Endothelial cell of umbilical vein (primary cell): Measurements from ENCODE around the gene STMN3. TPM values are rescaled to one million over a fixed set of nuclear protein-coding genes. Genes with fewer than 3 reads are reported as not detected.

Experiments
- BruUV-seq: library from RNA; stranded (reverse); fragments of 400-500 nt; replicated peaks from 2 replicates; lab custom pipeline; 2021; lab: Mats Ljungman, UMichigan
- CTCF ChIA-PET: fragments of 300-600, 350-600 bp; sonication (Branson Sonifier 250); formaldehyde crosslinking; loops from one replicate; lab custom pipeline; 2021; ENCODE audit warnings: antibody characterized with exemption, inconsistent platforms; lab: Charles Lee
- POLR2A ChIA-PET: fragments of 300-600, 350-600 bp; sonication (Branson Sonifier 250); formaldehyde crosslinking; loops from one replicate; lab custom pipeline; 2021; ENCODE audit warnings: antibody characterized with exemption, inconsistent platforms; lab: Charles Lee
- DNase-seq: peaks from one replicate; pipeline ENCODE4 v3.0.0-alpha.2; 2011; ENCODE audit warnings: low read depth, low spot score
- FAIRE-seq: peaks from 2 replicates; lab custom pipeline; 2011; peaks lifted over from hg19 to GRCh38; lab: Jason Lieb, UNC
- H2AFZ ChIP-seq: 2 replicates; pipeline ENCODE4 v1.6.0; 2012; ENCODE audit warnings: low read depth, low read length, control low read depth, inconsistent platforms
- H3K27ac ChIP-seq: 2 replicates; pipeline ENCODE4 v1.5.1; 2011; ENCODE audit warnings: low read depth, mild to moderate bottlenecking, control low read depth, low read length, moderate library complexity; ENCODE audit not compliant: insufficient read depth
- H3K27me3 ChIP-seq, 2 experiments: 2 replicates each; pipeline versions ENCODE4 v1.6.0 to v1.6.1; 2011; ENCODE audit warnings: low read length in 2 of 2, mixed read lengths in 1 of 2; ENCODE audit not compliant: control insufficient read depth in 2 of 2, insufficient read depth in 2 of 2
- H3K36me3 ChIP-seq, 2 experiments: 2 replicates in 1 of 2; 3 replicates in 1 of 2; pipeline ENCODE4 v1.5.1; 2011; ENCODE audit warnings: low read length in 2 of 2, mild to moderate bottlenecking in 1 of 2, moderate library complexity in 1 of 2; ENCODE audit not compliant: control insufficient read depth in 2 of 2, insufficient read depth in 2 of 2; ENCODE audit errors: extremely low read depth in 1 of 2
- H3K4me1 ChIP-seq: 3 replicates; pipeline ENCODE4 v1.5.1; 2011; ENCODE audit warnings: mild to moderate bottlenecking, low read length; ENCODE audit not compliant: control insufficient read depth, insufficient read depth; ENCODE audit errors: extremely low read depth
- H3K4me2 ChIP-seq: 2 replicates; pipeline ENCODE4 v1.6.1; 2011; ENCODE audit warnings: low read length, control low read depth, mixed read lengths; ENCODE audit not compliant: insufficient read depth
- H3K4me3 ChIP-seq, 3 experiments: fragments of 200-600 bp in 1 of 3; sonication (generic), shearing (Covaris generic) in 1 of 3; replicated peaks in 1 of 3; 2 replicates each; pipeline ENCODE4 v1.5.1; 2011 to 2016; ENCODE audit warnings: control low read depth in 3 of 3, low read length in 3 of 3, mild to moderate bottlenecking in 2 of 3, inconsistent platforms in 1 of 3, low read depth in 1 of 3, moderate library complexity in 1 of 3; ENCODE audit not compliant: insufficient read depth in 1 of 3
- H3K79me2 ChIP-seq: 2 replicates; pipeline ENCODE4 v1.6.0; 2012; ENCODE audit warnings: low read length, inconsistent platforms; ENCODE audit not compliant: control insufficient read depth, insufficient read depth
- H3K9ac ChIP-seq: replicated peaks from 2 replicates; pipeline ENCODE3; 2011; ENCODE audit warnings: low read length, control low read depth; ENCODE audit not compliant: insufficient read depth; ENCODE audit errors: extremely low read depth
- H3K9me1 ChIP-seq: replicated peaks from 3 replicates; pipeline ENCODE4 v1.6.0; 2011; ENCODE audit warnings: mild to moderate bottlenecking, low read length; ENCODE audit not compliant: control insufficient read depth, insufficient read depth; ENCODE audit errors: extremely low read depth
- H3K9me3 ChIP-seq: replicated peaks from 2 replicates; pipeline ENCODE4 v1.5.1; 2012; ENCODE audit warnings: low read length, inconsistent platforms; ENCODE audit not compliant: control insufficient read depth, insufficient read depth
- H4K20me1 ChIP-seq: replicated peaks from 2 replicates; pipeline ENCODE3; 2011; ENCODE audit warnings: mild to moderate bottlenecking, low read length; ENCODE audit not compliant: control insufficient read depth, insufficient read depth; ENCODE audit errors: extremely low read depth
- CTCF ChIP-seq, 2 donors: IDR thresholded peaks; 1 replicate in 1 of 2; 2 replicates in 1 of 2; pipeline ENCODE4 v1.5.1; 2011; ENCODE audit warnings: low read length in 2 of 2, mild to moderate bottlenecking in 2 of 2, moderate library complexity in 2 of 2, control low read depth in 1 of 2, inconsistent platforms in 1 of 2, low read depth in 1 of 2; ENCODE audit not compliant: insufficient read depth in 1 of 2; ENCODE audit errors: extremely low read depth in 1 of 2
- EZH2 ChIP-seq: IDR thresholded peaks from 2 replicates; pipeline ENCODE4 v1.6.1; 2012; ENCODE audit warnings: borderline replicate concordance, low read depth, mild to moderate bottlenecking, moderate library complexity, low read length, inconsistent platforms; ENCODE audit not compliant: severe bottlenecking
- FOS ChIP-seq: IDR thresholded peaks from 2 replicates; pipeline ENCODE4 v1.6.1; 2011; ENCODE audit warnings: mild to moderate bottlenecking, low read length, moderate library complexity, borderline replicate concordance; ENCODE audit not compliant: insufficient read depth
- GATA2 ChIP-seq: IDR thresholded peaks from 2 replicates; pipeline ENCODE4 v1.7.0; 2011; ENCODE audit warnings: low read depth, mild to moderate bottlenecking, moderate library complexity, mixed read lengths, low read length; ENCODE audit not compliant: insufficient read length, insufficient read depth
- JUN ChIP-seq: IDR thresholded peaks from 2 replicates; pipeline ENCODE4 v1.6.1; 2011; ENCODE audit warnings: borderline replicate concordance, low read depth; ENCODE audit not compliant: insufficient read length, insufficient read depth
- MYC ChIP-seq: IDR thresholded peaks from one replicate; pipeline ENCODE4 v1.6.1; 2011; ENCODE audit warnings: mild to moderate bottlenecking, low read depth, low read length
- POLR2A ChIP-seq: IDR thresholded peaks from 2 replicates; pipeline ENCODE4 v1.6.1; 2012; ENCODE audit warnings: low read depth, mild to moderate bottlenecking, control low read depth, low read length
- POLR2AphosphoS5 ChIP-seq: IDR thresholded peaks from 2 replicates; pipeline ENCODE4 v1.6.1; 2012; ENCODE audit warnings: low read depth, mild to moderate bottlenecking, control low read depth, low read length, moderate library complexity; ENCODE audit not compliant: insufficient read depth
- dilution Hi-C: fragments of 300-500 bp; cut with MboI; formaldehyde crosslinking; loops from one replicate; pipeline ENCODE4 v1.15.0; 2019; ENCODE audit warnings: low sequenced_read_pairs; ENCODE audit not compliant: extremely low pct_ligation_motif_present
- intact Hi-C: fragments of 100-400 bp; cut with micrococcal nuclease; formaldehyde crosslinking; loops from one replicate; pipeline ENCODE4 v1.10.0; 2022
- polyA plus RNA-seq, 4 experiments: library from polyadenylated mRNA; depleted of rRNA in 3 of 4; stranded (reverse) in 3 of 4; unstranded in 1 of 4; fragments of >200 nt; gene quantifications; 2 replicates each; pipeline versions ENCODE4 v1.2.1 to v1.2.3, GENCODE V29; 2011 to 2012; ENCODE audit warnings: missing spikeins in 1 of 4
- total RNA-seq: library from RNA; stranded (reverse); gene quantifications from 2 replicates; pipeline ENCODE4 v1.2.3, GENCODE V29; 2021
- TF ChIP-seq, protein P1 (sequence below): IDR thresholded peaks from 2 replicates; pipeline ENCODE4 v1.6.1; 2011; ENCODE audit not compliant: insufficient read depth, insufficient read length

Gene STMN3
- total and polyA plus RNA-seq, 2 donors (not counting 3 experiments of a cell fraction or from before 2014, with no cell fraction given), result 1.7 to 4.7 TPM

- CTCF ChIA-PET, result interaction anchor here (4.1 kb wide), 1 partner anchor 22 kb away, joined by 17 read pairs; the partner anchor contains the start of gene RTEL1
- Histone ChIP-seq H3K9ac (no peak overlapping the region), H3K79me2 (no peaks in the 10 kb centered on the region), H3K27me3 (no peaks in the 10 kb centered on the region), H3K27ac (no peak overlapping the region), H3K4me2 (no peak overlapping the region), H4K20me1 (no peaks in the 10 kb centered on the region), H2AFZ (no peak overlapping the region), H3K4me1 (peaks cover 26% of the 10 kb centered on the region), H3K9me1 (no peaks in the 10 kb centered on the region), H3K4me3 (no peak overlapping the region), H3K9me3 (no peaks in the 10 kb centered on the region), H3K36me3 (peaks cover 0 to 12% of the 10 kb centered on the region in 2 experiments)
- no TSS peak for BruUV-seq
- DNase-seq (no peak), FAIRE-seq (no peak)
- TF ChIP-seq CTCF (IDR thresholded peaks at IDR 0.05; ENCODE audit: extremely low read depth in 1 of 2, insufficient read depth in 1 of 2, low read depth in 1 of 2, low read length in 2 of 2) (no peak), JUN (no peak), FOS (no peak), EZH2 (no peak), POLR2AphosphoS5 (no peak), POLR2A (no peak), GATA2 (no peak), MYC (no peak)
- TF ChIP-seq, protein P1, sequence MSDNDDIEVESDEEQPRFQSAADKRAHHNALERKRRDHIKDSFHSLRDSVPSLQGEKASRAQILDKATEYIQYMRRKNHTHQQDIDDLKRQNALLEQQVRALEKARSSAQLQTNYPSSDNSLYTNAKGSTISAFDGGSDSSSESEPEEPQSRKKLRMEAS, result no peak
- POLR2A ChIA-PET, result interaction anchor here (0.6 kb wide), 1 partner anchor 22 kb away, joined by 3 read pairs; the partner anchor contains the start of gene RTEL1
- dilution Hi-C loops (no loop called here), intact Hi-C loops (no loop called here)
Observed at GRCh38 chr20:63680427-63680826, 27.2 kb upstream of the STMN3 start.
